Lung (tissue), 12 donors: ENCODE results near the gene RPL14. TPM values are rescaled to one million over a fixed set of nuclear protein-coding genes. Genes with fewer than 3 reads are reported as not detected.

ENCODE experiments used
- ATAC-seq: fragments of 200-7000 bp; cut with Tn5 transposase; one replicate; pipeline ENCODE4 v1.9.1; 2020; ENCODE audit warnings: moderate number of reproducible peaks; ENCODE audit not compliant: insufficient read depth, low FRiP score
- DNase-seq, 3 donors: peaks; one replicate each; pipeline ENCODE4 v3.0.0-alpha.2; 2013 to 2017
- H3K27ac ChIP-seq, 2 donors: one replicate each; pipeline ENCODE4 v1.5.1; 2013; ENCODE audit warnings: mild to moderate bottlenecking in 2 of 2, moderate library complexity in 2 of 2, control low read depth in 1 of 2, inconsistent platforms in 1 of 2, low read depth in 1 of 2, low read length in 1 of 2
- H3K27me3 ChIP-seq, 3 donors: one replicate each; pipeline ENCODE4 v1.5.1; 2013; ENCODE audit warnings: low read length in 2 of 3; ENCODE audit not compliant: control insufficient read depth in 3 of 3, insufficient read depth in 3 of 3
- H3K36me3 ChIP-seq, 4 donors: one replicate each; pipeline ENCODE4 v1.5.1; 2013; ENCODE audit warnings: low read length in 4 of 4, mild to moderate bottlenecking in 1 of 4, moderate library complexity in 1 of 4; ENCODE audit not compliant: control insufficient read depth in 4 of 4, insufficient read depth in 4 of 4
- H3K4me1 ChIP-seq, 5 donors: one replicate each; pipeline ENCODE4 v1.5.1; 2013; ENCODE audit warnings: low read length in 5 of 5, mild to moderate bottlenecking in 2 of 5, moderate library complexity in 1 of 5; ENCODE audit not compliant: control insufficient read depth in 5 of 5, insufficient read depth in 5 of 5
- H3K4me3 ChIP-seq: one replicate; pipeline ENCODE4 v1.5.1; 2013; ENCODE audit warnings: mild to moderate bottlenecking, control low read depth, moderate library complexity
- H3K9ac ChIP-seq, 2 donors: one replicate each; pipeline ENCODE4 v1.5.1; 2013; ENCODE audit warnings: low read length in 2 of 2, control low read depth in 1 of 2; ENCODE audit not compliant: insufficient read depth in 1 of 2
- H3K9me3 ChIP-seq, 4 donors: one replicate each; pipeline ENCODE4 v1.5.1; 2013; ENCODE audit warnings: low read length in 3 of 4, mild to moderate bottlenecking in 1 of 4, moderate library complexity in 1 of 4; ENCODE audit not compliant: control insufficient read depth in 4 of 4, insufficient read depth in 3 of 4
- WGBS, 2 donors: extraction: QIAGEN DNeasy Blood & Tissue Kit; methylation state at CpG; one replicate each; pipeline ENCODE4 v1.1.7; 2013; 5-methylcytosine and 5-hydroxymethylcytosine counted together
- polyA plus RNA-seq, 2 donors: library from polyadenylated mRNA; stranded (reverse); fragments of 200-250 nt; gene quantifications; one replicate each; pipeline ENCODE4 v1.2.1, GENCODE V29; 2013
- total RNA-seq, 2 donors: library from RNA; depleted of rRNA in 1 of 2; stranded (reverse); fragments of >200 nt in 1 of 2; gene quantifications; one replicate each; pipeline ENCODE4 v1.2.1, GENCODE V29; 2014 to 2021
- TF ChIP-seq, protein P1 (sequence below): IDR thresholded peaks from 2 replicates; pipeline ENCODE4 v1.5.1; 2012; ENCODE audit warnings: mild to moderate bottlenecking; ENCODE audit errors: control extremely low read depth, extremely low read depth
- donor health status: control.
- donor health status: control.
- donor health status: Bipolar disorder and iron deficiency.
- donor health status: healthy.
- donor health status: DM: yes; HTN: yes; CAD: no.

RPL14 gene
- total and polyA plus RNA-seq, 4 donors: 473 to 2,599 (median 1,226) TPM

DNA sequence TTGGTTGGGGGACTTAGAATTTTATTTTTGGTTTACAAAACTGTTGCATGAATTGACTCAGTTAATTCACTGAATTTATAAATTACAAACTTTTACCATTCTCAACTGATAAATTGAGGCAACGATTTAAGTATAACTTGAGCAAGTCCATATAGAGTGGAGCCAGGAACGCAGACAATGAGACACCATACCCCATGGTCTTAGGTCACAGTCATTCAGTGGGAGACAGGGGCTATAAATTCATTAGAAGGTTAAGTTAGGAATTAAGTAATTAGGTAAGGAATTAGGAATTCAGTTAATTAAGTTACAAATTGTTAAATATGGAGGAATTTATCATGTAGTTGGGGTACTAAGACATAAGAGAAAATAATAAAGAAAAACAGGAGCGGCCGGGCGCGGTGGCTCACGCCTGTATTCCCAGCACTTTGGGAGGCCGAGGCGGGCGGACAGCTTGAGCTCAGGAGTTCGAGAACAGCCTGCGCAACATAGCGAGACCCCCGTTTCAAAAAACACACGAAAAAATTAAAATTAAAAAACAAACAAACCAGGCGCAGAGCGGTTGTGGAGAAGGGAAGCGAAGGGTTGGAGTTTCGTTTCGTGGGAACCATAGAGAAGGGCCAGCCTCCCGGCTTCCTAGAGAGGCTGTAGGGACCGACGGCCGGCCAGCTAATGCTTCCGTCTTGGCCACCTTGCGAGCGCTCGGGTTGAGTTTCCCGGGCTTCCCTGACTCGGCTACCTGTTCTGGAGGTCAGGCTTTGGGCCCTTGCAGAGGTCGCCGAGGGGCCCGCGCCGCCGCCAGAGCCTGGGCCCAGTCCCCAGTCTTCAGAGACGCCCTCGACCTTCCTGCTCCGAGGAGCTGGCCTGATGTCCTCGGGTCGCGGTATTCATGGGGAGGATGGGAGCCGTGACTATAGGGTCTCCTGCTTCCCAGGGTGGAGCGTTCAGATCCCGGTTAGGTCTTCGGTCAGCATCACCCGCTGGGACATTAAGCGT is 19.6 kb downstream of the RPL14 start, which contains the start of gene ZNF619:
ZNF619 (plus strand) TSS at position 645 of the 993 bp plus-strand sequence. CDS start 858 bp downstream, outside the sequence.
- TF ChIP-seq, protein P1, sequence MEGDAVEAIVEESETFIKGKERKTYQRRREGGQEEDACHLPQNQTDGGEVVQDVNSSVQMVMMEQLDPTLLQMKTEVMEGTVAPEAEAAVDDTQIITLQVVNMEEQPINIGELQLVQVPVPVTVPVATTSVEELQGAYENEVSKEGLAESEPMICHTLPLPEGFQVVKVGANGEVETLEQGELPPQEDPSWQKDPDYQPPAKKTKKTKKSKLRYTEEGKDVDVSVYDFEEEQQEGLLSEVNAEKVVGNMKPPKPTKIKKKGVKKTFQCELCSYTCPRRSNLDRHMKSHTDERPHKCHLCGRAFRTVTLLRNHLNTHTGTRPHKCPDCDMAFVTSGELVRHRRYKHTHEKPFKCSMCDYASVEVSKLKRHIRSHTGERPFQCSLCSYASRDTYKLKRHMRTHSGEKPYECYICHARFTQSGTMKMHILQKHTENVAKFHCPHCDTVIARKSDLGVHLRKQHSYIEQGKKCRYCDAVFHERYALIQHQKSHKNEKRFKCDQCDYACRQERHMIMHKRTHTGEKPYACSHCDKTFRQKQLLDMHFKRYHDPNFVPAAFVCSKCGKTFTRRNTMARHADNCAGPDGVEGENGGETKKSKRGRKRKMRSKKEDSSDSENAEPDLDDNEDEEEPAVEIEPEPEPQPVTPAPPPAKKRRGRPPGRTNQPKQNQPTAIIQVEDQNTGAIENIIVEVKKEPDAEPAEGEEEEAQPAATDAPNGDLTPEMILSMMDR: no peak
- ATAC-seq (peak; percentile 99), DNase-seq (peak; percentile 75 to 88 (median 80))
- WGBS, 2 donors: 8 to 9% methylated on average over 48 of the region's 48 CpGs
- Histone ChIP-seq H3K36me3 (peaks cover 0 to 9% (median 4%) of the 10 kb centered on the region in 4 donors), H3K9ac (peak within 1 kb of the TSS; percentile 66), H3K27me3 (no peaks in the 10 kb centered on the region), H3K27ac (peak within 1 kb of the TSS; percentile 35 to 54), H3K4me1 (peaks cover 0 to 5% (median 3%) of the 10 kb centered on the region in 5 donors), H3K4me3 (peak within 1 kb of the TSS; percentile 55), H3K9me3 (no peaks in the 10 kb centered on the region)

DNA sequence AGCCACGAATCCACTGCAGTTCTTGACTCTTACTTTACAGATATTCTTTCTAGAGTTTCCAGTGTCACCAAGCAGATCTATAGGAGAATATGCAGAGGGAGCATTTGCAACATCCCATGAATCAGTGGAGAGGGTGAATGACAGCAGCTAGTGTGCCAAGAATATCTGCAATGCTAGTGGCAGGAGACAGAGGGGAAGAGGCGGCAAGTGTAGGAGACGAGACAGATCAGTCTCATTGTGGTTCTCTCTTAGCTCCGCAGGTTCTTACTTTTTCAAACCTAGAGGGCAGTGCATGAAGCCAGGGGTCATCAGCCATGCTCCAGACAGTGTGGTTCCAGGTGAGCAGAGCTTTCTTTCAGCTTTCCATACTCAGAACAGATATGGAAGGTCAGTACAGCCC is 20.5 kb downstream of the RPL14 start:
- WGBS, 2 donors: 51 to 55% methylated on average over 4 of the region's 4 CpGs
- ATAC-seq (no peak), DNase-seq (no peak)
- Histone ChIP-seq H3K4me1 (peaks cover 0 to 5% (median 3%) of the 10 kb centered on the region in 5 donors), H3K36me3 (peaks cover 0 to 16% (median 5%) of the 10 kb centered on the region in 4 donors), H3K27me3 (no peaks in the 10 kb centered on the region), H3K9ac (peak overlapping the region; percentile 66), H3K27ac (peak overlapping the region in 1 of 2 donors; percentile 35), H3K4me3 (no peak overlapping the region), H3K9me3 (no peaks in the 10 kb centered on the region)
- TF ChIP-seq, protein P1: no peak

DNA sequence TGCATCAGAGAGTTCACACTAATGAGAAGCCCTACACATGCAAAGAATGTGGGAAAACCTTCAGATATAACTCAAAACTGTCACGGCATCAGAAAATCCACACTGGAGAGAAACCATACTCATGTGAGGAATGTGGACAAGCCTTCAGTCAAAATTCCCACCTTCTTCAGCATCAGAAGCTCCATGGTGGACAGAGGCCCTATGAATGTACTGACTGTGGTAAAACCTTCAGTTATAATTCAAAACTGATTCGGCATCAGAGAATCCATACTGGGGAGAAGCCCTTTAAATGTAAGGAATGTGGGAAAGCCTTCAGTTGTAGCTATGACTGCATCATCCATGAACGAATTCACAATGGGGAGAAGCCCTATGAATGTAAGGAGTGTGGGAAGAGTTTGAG is 30.0 kb downstream of the RPL14 start:
- Histone ChIP-seq H3K27me3 (no peaks in the 10 kb centered on the region), H3K9me3 (peaks cover 0 to 19% (median 9%) of the 10 kb centered on the region in 4 donors), H3K27ac (no peak overlapping the region), H3K36me3 (peaks cover 22 to 32% (median 29%) of the 10 kb centered on the region in 4 donors), H3K9ac (no peak overlapping the region), H3K4me3 (no peak overlapping the region), H3K4me1 (no peaks in the 10 kb centered on the region)
- DNase-seq (no peak), ATAC-seq (no peak)
- TF ChIP-seq, protein P1: no peak
- 99% methylated on average over 3 of the region's 3 CpGs for WGBS, 2 donors
